Small intestine (tissue), 7 donors: Measurements from ENCODE around the gene SEMA3C. TPM values are rescaled to one million over a fixed set of nuclear protein-coding genes. Genes with fewer than 3 reads are reported as not detected.

ENCODE experiments used
- DNase-seq, 2 donors: peaks; one replicate each; pipeline versions ENCODE4 v3.0.0 to v3.0.0-alpha.2; 2013
- FAIRE-seq: peaks from 2 replicates; lab custom pipeline; 2012; peaks lifted over from hg19 to GRCh38; lab: Jason Lieb, UNC
- H3K27ac ChIP-seq, 3 donors: one replicate each; pipeline ENCODE4 v1.5.1; 2013; ENCODE audit warnings: low read length in 2 of 3, mild to moderate bottlenecking in 2 of 3, control low read depth in 1 of 3, inconsistent platforms in 1 of 3, low read depth in 1 of 3, moderate library complexity in 1 of 3
- H3K27me3 ChIP-seq, 3 donors: one replicate each; pipeline ENCODE4 v1.6.1; 2013; ENCODE audit warnings: low read length in 3 of 3, inconsistent platforms in 1 of 3; ENCODE audit not compliant: control insufficient read depth in 3 of 3, insufficient read depth in 3 of 3
- H3K36me3 ChIP-seq, 3 donors: one replicate each; pipeline ENCODE4 v1.6.1; 2013; ENCODE audit warnings: low read length in 3 of 3, inconsistent platforms in 1 of 3, low read depth in 1 of 3, mild to moderate bottlenecking in 1 of 3, moderate library complexity in 1 of 3; ENCODE audit not compliant: control insufficient read depth in 3 of 3, insufficient read depth in 2 of 3
- H3K4me1 ChIP-seq, 3 donors: one replicate each; pipeline ENCODE4 v1.6.1; 2013; ENCODE audit warnings: low read length in 2 of 3, inconsistent platforms in 1 of 3, low read depth in 1 of 3, mild to moderate bottlenecking in 1 of 3, moderate library complexity in 1 of 3; ENCODE audit not compliant: control insufficient read depth in 3 of 3, insufficient read depth in 2 of 3
- H3K4me3 ChIP-seq, 3 donors: one replicate each; pipeline ENCODE4 v1.5.1; 2013; ENCODE audit warnings: low read length in 3 of 3, control low read depth in 1 of 3, inconsistent platforms in 1 of 3, low read depth in 1 of 3, mild to moderate bottlenecking in 1 of 3, moderate library complexity in 1 of 3
- H3K9me3 ChIP-seq, 2 donors: one replicate each; pipeline ENCODE4 v1.6.1; 2013; ENCODE audit warnings: low read depth in 1 of 2, low read length in 1 of 2; ENCODE audit not compliant: control insufficient read depth in 2 of 2, insufficient read depth in 1 of 2
- WGBS, 3 donors: extraction: QIAGEN DNeasy Blood & Tissue Kit; methylation state at CpG; one replicate each; pipeline ENCODE4 v1.1.7; 2013; 5-methylcytosine and 5-hydroxymethylcytosine counted together
- polyA plus RNA-seq, 4 donors: library from polyadenylated mRNA; stranded (reverse) in 3 of 4; unstranded in 1 of 4; fragments of 200-250 nt in 3 of 4; fragments of 120-200 nt in 1 of 4; gene quantifications; one replicate each; pipeline versions ENCODE4 v1.2.1 to v1.2.3, GENCODE V29; 2013
- donor health status: healthy with polysubstance abuse.
- donor health status: control.
- donor health status: control.
- donor health status: Bipolar disorder and iron deficiency.
- donor health status: healthy.

SEMA3C gene
- polyA plus RNA-seq, 4 donors = 1.4 to 70.8 (median 7.6) TPM

DNA sequence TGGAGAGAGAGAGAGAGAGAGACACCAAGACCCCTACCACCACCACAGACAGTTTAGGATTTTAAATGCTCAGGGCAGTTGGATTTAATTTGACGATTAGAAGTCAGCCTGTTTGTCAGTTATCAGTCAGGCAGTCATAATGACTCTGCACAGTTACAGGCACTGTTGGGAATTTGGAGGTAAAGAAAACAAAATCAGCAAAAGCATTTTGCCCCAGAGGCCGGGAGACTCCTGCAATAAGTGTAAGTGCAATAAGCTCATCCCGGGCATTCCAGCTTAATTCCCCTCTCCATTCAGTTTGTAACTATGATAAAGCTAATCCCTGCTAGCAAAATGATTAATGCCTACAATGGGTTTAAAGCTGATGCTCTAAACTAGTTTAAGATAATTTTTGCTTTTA is 13.5 kb downstream of the SEMA3C start:
- no peak for FAIRE-seq
- no peaks in the 10 kb centered on the region for H3K27me3 ChIP-seq
- DNase-seq = no peak
- no peak overlapping the region for H3K4me3 ChIP-seq
- peaks cover 0 to 4% (median 1%) of the 10 kb centered on the region in 3 donors for H3K36me3 ChIP-seq
- peaks cover 0 to 2% (median 0%) of the 10 kb centered on the region in 3 donors for H3K4me1 ChIP-seq
- 51 to 63% (median 53%) methylated on average over 3 of the region's 3 CpGs for WGBS, 3 donors
- no peaks in the 10 kb centered on the region for H3K9me3 ChIP-seq
- H3K27ac ChIP-seq = no peak overlapping the region

DNA sequence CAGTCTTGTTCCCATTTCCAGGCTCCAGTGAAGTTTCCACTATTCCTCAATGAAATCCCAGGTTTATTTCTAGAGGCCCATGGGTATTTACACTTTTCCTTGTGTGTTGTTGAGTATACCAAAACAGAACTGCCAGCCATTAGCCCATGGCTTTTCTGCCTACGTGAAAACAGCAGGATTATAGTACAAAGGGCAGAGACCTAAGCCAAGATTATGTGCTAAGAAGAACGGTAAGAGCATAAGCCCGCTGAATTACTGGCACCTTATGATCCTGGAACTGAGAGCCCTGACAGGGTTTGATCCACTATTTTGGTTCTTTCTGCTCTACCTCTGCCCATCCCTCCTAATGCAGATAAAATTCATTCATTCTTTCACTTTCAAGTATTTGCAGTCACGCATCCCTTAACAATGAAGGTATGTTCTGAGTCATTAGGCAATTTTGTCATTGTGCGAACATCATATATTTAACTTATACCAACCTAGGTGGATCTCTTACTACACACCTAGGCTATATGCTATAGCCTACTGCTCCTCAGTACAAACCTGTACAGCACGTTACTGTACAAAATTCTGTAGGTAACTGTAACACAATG is 16.0 kb downstream of the SEMA3C start:
- H3K4me3 ChIP-seq = no peak overlapping the region
- no peak overlapping the region for H3K27ac ChIP-seq
- H3K9me3 ChIP-seq = no peaks in the 10 kb centered on the region
- H3K27me3 ChIP-seq = no peaks in the 10 kb centered on the region
- peaks cover 0 to 8% (median 1%) of the 10 kb centered on the region in 3 donors for H3K36me3 ChIP-seq
- DNase-seq (peak in 1 of 2 donors; percentile 42), FAIRE-seq (no peak)
- peaks cover 0 to 2% (median 0%) of the 10 kb centered on the region in 3 donors for H3K4me1 ChIP-seq
- 50 to 73% (median 68%) methylated on average over 6 of the region's 6 CpGs for WGBS, 3 donors

DNA sequence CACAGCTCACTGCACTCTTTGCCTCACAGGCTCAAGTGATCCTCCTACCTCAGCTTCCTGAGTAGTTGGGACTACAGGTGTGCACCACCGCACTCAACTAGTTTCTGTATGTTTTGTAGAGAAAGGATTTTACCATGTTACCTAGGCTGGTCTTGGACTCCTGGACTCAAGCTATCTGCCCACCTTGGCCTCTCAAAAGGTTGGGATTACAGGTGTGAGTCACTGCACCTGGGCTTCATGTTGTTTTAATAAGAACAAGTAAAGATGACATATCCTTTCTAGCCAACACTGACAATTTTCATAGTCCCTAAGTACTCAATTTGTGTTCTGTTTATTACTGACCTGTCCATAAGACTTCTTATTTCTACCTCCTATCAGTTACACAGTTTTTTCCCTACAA is 16.8 kb downstream of the SEMA3C start:
- H3K36me3 ChIP-seq = peaks cover 0 to 8% (median 1%) of the 10 kb centered on the region in 3 donors
- H3K9me3 ChIP-seq = no peaks in the 10 kb centered on the region
- H3K4me1 ChIP-seq = peaks cover 0 to 2% (median 0%) of the 10 kb centered on the region in 3 donors
- H3K4me3 ChIP-seq = no peak overlapping the region
- WGBS, 3 donors = 68 to 94% (median 85%) methylated on average over 1 of the region's 1 CpG
- H3K27ac ChIP-seq = peak overlapping the region in 1 of 3 donors; percentile 29
- FAIRE-seq (no peak), DNase-seq (peak in 1 of 2 donors; percentile 55)
- H3K27me3 ChIP-seq = no peaks in the 10 kb centered on the region

DNA sequence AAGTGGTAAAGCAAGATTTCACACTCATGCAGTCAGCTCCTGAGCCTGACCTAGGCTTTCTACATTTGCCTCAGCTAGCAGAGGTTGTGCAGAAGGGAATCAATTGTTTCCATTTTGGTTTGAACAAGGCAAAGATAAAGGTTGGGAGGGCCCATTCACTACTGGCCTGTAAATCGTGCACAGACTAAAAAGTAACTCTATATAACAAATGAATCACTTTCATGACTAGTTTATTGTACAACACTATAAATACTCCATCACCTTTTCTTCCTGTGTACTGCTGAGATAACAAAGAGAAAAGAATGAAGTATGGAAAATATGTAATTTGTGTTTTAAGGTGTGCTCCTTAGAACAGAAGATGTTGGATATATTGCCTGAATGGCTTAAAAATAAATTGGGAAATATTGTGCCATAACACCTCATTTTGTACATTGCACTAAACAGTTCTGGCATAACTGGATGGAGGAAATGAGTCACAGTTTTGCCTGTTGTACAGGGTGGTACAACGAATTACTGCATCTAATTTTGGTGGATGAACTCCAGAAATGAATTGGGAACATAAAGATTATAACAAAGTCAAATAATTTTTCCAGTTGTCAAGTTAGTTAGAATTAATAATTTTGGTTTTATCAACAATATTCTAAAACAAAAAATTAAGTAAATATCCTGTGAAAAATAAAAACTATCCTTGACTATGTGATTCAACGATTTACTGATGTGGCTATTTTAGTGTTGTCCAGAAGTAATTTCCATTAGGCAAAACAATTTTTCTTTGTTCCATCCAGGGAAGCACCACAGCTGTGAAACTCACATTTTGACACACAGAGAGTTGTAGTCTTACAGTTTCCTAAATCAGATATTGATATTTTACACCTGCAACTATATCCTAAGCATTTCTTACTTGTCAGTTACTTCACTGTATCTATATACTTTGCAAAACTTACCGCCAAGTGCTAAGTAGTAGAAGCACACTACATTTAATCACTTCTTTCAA is 18.0 kb downstream of the SEMA3C start:
- Histone ChIP-seq H3K9me3 (no peaks in the 10 kb centered on the region), H3K27ac (no peak overlapping the region), H3K4me3 (no peak overlapping the region), H3K36me3 (peaks cover 0 to 8% (median 1%) of the 10 kb centered on the region in 3 donors), H3K27me3 (no peaks in the 10 kb centered on the region), H3K4me1 (peaks cover 0 to 3% (median 0%) of the 10 kb centered on the region in 3 donors)
- DNase-seq = no peak
- WGBS, 3 donors = 66 to 72% (median 67%) methylated on average over 4 of the region's 4 CpGs
- no peak for FAIRE-seq

DNA sequence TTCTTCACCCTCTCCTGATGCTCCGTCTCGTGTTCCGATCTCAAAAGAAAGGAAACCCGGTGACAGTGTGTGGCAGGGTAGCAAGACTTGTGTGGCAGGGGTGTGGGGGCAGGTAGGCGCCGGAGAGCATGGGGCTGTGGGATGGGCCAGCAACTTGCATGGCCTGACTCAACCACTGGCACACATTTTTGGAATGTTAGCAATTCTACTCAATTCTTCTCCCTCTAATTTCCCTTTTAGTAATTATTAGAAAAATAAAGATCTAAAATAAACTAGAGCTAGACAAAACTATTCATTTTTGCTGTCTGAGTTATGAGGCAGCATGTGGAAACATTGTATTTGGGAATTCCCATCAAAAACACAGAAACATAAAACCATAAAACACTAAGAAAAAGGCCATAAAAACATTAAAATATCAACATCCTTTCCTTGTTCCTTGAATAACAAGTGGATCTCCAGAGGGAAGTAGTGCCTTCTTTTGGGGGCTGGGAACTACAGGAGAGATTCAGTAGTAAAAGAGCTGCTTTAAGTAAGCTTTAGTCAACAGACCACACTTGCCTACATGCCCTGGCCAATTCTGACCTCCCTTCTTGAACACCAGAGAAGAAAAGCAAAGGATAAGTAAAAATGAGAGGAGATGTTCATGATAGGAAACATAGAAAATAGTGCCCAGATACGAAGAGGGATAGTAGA is 21.8 kb downstream of the SEMA3C start:
- H3K27me3 ChIP-seq = no peaks in the 10 kb centered on the region
- FAIRE-seq (no peak), DNase-seq (peak in 1 of 2 donors; percentile 18)
- no peak overlapping the region for H3K27ac ChIP-seq
- WGBS, 3 donors = 86 to 88% (median 88%) methylated on average over 7 of the region's 7 CpGs
- no peak overlapping the region for H3K4me3 ChIP-seq
- no peaks in the 10 kb centered on the region for H3K9me3 ChIP-seq
- peaks cover 0 to 4% (median 0%) of the 10 kb centered on the region in 3 donors for H3K36me3 ChIP-seq
- peaks cover 0 to 2% (median 0%) of the 10 kb centered on the region in 3 donors for H3K4me1 ChIP-seq

DNA sequence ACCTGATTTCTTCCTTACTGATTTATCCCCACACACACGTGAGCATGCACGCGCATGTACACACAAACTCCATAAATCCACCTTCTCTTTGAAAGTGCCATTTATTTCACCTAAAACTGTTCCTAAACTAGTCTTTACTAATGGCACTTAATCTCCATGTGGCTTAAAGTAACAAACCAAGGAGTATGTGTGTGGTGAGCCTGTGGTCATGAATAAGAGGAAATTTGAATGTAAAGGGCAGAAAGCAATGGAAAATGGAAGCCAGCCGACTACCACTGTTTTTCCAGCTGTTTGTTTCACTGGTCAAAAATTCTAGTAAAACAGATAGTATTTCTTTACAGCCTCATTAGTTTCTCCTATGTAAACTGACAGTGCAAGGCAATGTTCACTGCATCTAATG is 23.8 kb downstream of the SEMA3C start:
- H3K27me3 ChIP-seq = no peaks in the 10 kb centered on the region
- H3K36me3 ChIP-seq = peaks cover 0 to 4% (median 0%) of the 10 kb centered on the region in 3 donors
- no peaks in the 10 kb centered on the region for H3K9me3 ChIP-seq
- peaks cover 2 to 9% (median 6%) of the 10 kb centered on the region in 3 donors for H3K4me1 ChIP-seq
- no peak overlapping the region for H3K4me3 ChIP-seq
- no peak for DNase-seq
- no peak overlapping the region for H3K27ac ChIP-seq
- 91 to 97% (median 95%) methylated on average over 4 of the region's 4 CpGs for WGBS, 3 donors
- FAIRE-seq = no peak

DNA sequence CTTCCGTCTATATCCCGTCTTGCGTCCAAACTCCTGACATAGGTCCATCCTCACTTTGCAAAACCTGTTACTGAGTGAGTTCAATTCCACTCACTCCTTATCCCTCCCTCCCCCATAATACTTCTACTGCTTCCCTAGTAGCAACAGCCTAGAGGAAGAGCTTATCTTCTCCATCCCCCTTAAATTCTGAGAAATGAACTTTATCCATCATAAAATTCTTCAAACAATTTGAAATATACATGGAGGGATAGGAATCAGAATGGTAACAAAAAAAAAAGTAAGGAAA is 27.6 kb downstream of the SEMA3C start:
- peaks cover 0 to 8% (median 0%) of the 10 kb centered on the region in 3 donors for H3K36me3 ChIP-seq
- no peak overlapping the region for H3K4me3 ChIP-seq
- H3K27me3 ChIP-seq = no peaks in the 10 kb centered on the region
- FAIRE-seq (no peak), DNase-seq (no peak)
- peak overlapping the region in 1 of 3 donors; percentile 32 for H3K27ac ChIP-seq
- no peaks in the 10 kb centered on the region for H3K9me3 ChIP-seq
- peaks cover 0 to 9% (median 6%) of the 10 kb centered on the region in 3 donors for H3K4me1 ChIP-seq
- WGBS, 3 donors = 94 to 97% (median 95%) methylated on average over 3 of the region's 3 CpGs
